Raji (cell line): ENCODE results near the gene ENSA.

ENCODE experiments used
- POLR2A ChIP-seq: IDR thresholded peaks from 2 replicates; pipeline ENCODE4 v1.6.1; 2011; ENCODE audit warnings: low read depth, low read length, control low read depth; ENCODE audit not compliant: insufficient read depth

ENSA gene

DNA sequence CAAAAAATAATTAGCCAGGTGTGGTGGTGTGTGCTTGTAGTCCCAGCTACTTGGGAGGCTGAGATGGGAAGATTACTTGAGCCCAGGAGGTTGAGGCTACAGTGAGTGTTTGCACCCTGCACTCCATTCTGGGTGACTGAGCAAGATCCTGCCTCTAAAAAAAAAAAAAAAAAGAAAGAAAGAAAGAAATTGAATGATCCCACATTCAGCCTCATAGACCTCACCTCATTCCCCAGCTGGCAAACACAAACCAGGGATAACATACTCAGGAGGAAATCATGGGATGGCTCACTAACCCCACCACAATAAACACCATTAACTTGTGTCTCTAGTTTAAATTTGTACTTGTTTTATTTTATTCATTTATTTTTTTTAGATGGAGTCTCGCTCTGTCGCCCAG is 8.5 kb downstream of the ENSA start:
- no peak for TF ChIP-seq POLR2A

DNA sequence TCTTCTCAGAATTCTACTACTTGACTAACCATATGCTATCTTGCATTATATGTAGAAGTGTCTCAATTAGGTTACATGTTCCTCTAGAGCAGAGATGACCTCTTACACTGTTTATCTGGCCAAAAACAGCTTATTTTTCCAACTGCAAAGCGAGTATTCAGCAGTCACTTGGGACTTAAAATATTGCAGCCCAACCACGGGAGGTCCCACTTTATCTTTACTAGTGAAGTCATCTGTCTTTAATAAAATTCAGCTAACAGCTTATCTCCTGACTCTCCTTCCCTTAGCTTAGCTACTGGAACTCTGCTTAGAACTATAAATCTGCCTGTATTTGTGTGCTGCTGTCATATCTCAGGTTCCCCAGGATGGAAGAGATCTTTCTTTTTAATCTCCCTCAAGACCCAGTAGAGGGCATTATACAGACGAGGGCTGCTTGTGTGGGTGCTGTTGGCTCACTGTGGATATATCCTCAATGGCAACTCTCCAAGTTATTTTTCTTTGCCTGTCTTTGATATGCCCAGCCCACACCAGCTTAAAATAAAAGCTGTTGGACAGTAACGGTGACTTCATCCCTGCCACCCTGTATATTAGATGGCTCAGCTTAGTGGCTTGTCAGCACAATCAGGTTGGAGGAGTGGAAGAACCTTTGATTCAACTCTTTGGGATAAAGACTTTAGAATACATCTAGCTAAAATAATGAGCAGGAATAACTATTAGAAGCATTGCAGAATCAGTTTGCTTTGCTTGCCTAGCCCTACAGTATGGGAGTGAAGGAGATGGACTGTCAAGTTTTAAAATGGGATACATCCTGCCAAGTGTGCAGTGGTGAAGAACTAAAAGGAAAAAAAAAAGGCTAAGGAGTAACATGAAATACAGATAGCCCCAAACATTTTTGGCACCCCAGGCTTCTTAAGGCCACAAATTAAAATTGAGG is 9.6 kb downstream of the ENSA start:
- TF ChIP-seq POLR2A = no peak

DNA sequence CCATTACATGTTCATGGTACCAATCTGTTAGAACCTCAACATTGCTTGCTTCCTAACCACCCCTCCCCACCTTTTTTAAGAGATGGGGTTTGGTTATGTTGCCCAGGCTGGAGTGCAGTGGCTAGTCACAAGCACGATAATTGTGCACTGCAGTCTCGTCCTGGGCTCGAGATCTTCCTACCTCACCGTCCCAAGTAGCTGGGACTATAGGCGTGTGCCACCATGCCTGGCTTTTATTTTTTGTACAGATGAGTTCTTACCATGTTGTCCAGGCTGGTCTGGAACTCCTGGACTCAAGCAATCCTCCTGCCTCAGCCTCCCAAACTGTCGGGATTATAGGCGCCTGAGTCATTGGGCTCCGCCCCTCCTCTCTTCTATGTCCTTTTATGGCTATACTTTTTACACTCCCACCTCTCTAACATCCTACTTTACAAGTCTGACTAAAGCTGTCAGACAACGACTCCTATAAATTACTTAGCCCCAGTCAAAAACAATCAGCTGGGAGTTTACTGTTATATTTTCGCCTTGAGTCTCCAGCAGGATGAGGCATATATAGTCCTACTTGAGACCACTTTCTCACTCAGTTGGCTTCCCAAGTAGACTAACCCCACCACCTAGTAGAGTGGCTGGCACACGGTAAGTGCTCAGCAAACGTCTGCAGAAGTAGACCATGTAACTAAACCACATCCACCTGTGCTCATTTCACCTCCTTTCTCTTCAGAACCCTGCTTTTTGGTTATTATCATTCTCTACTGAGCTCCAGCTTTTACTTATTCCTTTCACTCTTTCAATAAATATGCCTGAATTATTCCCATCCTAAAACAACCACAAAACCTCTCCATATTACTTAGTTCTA is 13.8 kb downstream of the ENSA start:
- no peak for TF ChIP-seq POLR2A

DNA sequence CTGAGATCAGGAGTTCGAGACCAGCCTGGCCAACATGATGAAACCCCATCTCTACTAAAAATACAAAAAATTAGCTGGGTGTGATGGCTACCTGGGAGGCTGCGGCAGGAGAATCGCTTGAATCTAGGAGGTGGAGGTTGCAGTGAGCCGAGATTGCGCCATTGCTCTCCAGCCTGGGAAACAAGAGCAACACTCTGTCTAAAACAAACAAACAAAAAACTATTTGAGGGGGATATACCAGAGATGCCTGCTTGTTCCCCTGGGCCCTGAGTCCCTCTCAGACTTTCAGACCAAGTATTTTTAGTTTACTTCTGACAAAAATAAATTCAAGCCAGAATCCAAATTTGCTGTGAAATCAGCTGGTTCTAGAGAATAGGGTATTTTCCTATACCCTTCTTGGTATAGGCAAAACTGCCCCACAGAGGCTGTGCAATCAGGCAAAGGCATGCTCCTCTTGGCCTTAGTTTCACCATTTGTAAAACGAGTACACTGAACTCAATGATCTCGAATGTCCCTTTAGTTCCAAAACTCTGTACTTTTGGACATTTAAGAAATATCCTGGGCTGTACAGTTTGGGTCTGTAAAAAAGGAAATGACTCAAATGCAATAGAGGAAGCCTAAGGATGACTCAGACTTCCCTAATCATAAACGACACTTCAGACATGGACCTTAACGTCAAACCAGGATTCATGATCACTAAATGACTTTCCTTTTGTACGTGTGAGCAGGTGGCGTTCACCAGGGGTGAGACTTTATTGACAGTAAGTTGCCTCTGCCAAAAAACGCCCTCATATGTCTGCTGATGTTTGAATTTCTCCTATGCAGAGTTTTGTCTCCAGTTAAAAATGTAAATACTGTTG is 16.1 kb downstream of the ENSA start:
- TF ChIP-seq POLR2A = no peak

DNA sequence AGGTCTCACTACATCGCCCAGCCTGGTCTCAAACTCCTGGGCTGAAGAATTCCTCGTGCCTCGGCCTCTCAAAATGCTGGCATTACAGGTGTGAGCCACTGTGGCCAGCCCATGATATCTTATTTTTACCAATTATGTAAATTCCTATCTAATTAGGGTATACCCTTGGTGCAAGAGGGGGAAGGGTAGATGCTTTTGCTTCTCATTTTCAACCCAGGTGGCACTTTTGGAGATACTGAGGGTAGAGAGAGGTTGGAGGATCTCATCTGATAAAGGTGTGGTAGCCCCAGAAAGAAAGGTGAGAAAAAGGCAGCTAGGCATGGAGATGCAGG is 17.4 kb downstream of the ENSA start:
- TF ChIP-seq POLR2A = peak; percentile 47; the same call in 1 of the 2 replicates

DNA sequence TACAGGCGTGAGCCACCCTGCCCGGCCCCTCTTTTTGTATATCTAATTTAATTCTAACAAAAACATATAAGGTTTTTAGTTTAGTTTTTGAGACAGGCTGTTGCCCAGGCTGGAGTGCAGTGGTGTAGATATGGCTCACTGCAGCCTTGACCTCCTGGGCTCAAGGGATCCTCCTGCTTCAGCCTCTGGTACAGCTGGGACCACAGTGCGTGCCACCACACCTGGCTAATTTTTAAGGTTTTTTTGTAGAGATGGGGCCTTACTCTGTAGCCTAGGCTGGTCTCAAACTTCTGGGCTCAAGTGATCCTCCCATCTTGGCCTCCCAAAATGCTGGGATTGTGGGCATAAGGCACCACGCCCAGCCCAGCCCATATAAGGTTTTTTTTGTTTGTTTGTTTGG is 18.8 kb downstream of the ENSA start:
- no peak for TF ChIP-seq POLR2A

DNA sequence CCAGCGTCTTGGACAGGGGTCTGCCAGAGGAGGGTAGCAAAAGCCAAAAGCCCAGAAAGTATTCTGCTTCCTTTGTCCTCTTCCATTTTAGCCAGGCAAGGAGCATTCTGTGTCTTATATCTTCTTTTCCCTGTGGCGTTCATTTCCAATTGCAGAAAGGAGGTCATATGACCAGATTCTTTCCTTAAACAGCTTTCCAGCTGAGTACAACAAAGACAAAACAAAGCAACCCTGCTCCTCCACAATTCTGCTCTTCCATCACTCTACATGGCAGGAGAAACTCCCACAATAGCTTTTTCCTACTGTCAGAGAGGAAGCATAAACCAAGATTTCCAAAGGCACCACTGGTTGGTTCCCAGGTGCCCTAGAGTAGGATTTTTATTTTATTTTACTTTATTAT is 19.7 kb downstream of the ENSA start:
- no peak for TF ChIP-seq POLR2A

DNA sequence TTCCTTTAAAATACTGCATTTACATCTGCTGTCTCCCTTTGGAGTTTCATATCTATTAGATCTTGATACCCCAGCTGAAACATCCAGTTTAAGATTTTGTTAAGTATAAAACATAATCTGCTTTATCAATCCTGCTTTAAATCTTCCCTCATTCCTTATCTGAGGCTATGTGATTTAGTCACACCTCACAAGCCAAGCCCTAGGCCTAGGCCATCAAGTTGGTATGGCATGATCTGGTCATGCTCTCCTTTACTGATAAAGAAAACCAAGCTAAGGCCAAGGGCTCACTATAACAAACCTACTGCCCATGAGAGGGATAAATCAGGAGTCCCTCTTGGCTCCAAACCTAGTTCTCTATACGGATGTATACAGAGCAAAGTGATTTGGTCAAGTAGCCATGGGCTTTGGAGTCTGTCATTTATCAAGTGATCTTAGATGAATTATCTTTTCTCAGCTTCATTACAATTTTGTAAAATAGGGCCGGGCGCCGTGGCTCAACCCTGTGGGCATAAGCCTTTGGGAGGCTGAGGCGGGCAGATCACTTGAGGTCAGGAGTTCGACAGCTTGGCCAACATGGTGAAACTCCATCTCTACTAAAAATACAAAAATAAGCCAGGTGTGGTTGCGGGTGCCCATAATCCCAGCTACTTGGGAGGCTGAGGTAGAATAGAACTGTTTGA is 22.8 kb downstream of the ENSA start:
- TF ChIP-seq POLR2A = no peak

DNA sequence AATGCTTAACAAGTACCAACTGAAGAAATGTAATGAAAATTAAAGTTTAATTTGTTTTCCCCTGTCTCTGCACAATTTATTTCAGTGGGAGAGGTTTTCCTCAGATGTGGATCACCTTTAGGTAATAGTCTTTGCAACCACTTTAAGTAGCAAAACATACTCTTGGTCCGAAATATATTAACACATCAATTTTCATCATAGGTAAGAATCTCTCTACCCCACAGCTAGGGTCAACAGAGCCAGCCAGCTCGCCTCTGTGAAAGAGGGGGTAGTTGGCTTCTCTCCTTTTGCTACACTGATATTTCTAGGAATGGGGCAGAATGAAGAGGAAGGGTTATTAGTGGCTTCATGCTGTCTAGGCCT is 25.2 kb downstream of the ENSA start:
- no peak for TF ChIP-seq POLR2A

DNA sequence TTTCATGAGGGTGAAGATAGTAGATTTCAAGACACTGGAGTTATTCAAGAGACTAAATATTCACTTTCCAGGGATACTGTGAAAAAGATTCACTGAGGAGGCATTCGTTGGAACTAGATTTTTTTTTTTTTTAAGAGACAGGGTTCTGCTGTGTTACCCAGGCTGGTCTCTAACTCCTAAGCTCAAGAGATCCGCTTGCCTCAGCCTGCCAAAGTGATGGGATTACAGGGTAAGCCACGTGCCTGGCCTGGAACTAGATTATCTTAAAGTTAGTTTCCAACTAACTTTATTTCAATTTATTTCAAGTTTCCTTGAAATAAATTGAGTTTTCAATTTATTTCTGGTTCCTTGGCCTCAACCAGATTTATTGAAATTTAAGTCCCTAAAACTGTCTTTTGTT is 25.7 kb downstream of the ENSA start:
- TF ChIP-seq POLR2A = no peak

DNA sequence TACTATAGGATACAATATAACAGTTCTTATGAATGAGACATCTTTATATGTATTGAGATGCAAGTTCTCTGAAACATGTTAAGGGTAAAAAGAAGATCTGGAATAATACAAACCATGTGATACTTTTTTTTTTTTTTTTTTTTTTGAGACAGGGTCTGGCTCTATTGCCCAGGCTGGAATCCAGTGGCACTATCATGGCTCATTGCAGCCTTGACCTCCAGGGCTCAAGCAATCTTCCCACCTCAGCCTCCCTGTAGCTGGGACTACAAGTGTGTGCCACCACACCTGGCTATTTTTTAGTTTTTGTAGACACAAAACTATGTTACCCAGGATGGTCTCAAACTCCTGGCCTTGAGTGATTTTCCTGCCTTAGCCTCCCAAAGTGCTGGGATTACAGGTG is 27.9 kb downstream of the ENSA start:
- no peak for TF ChIP-seq POLR2A

DNA sequence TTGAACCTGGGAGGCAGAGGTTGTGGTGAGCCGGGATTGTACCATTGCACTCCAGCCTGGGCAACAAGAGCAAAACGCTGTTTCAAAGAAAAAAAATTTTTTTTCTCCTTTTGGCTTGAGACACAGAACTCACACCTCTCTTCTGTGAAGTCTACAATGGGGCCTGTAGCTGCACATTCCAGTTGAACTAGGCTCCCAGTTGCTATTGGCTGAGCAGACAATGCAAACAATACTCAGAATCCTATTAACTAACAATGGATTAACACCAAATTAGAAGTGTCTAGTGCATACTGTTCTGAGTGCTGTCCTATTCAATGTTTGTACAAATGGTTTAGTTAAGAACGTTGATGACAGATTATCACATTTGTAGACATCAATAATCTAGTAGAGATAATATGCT is 32.4 kb downstream of the ENSA start:
- no peak for TF ChIP-seq POLR2A

DNA sequence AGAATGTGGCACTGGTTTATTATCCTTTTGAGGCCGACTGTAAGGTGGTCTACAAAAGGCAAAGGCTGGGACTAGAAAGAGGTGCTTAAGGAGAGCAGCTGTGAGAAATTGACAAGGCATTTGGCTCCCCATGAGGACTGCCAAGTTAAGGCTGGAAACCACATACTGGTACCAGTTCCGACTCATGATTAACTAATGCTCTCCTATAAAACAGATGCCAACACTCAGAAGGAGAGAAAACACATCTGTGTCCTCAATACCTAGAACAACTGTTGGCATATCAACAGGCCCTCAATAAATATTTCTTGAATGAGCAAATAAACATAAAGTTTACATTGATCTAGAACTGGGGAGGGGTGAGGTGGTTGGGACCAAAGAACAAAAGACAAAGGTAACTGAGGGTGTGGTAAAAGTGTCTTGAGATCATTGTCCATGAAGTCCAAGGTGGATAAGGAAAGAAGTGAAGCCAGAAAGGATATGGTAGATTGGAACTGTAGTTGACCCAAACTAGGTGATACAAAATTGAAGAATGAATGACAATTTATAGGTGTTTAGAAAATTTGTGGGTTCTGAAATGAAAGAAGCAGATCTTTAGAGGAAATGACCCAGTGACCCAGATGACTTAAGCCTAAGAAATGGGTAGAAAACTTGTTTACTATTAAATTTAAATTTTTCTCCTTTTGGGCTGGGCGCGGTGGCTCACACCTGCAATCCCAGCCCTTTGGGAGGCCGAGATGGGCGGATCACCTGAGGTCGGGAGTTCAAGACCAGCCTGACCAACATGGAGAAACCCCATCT is 33.1 kb downstream of the ENSA start:
- no peak for TF ChIP-seq POLR2A

DNA sequence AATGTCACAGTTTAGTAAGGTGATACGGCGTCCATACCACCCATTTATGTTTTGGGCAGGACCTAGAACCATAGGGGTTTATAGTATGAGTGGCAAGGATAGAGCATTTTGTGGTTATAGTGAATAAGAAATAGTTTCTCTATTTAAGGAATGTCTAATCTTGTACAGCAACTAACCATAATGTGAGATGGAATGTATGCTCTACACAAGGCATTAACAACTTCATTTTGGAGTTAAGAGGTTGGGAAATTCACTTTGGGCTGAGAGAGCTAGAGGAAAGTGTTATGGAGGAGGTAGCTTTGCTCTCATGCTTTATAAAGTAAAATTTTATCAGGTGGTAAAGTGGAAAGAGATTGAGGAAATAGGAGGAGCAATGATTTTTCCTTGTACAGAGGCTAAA is 47.0 kb downstream of the ENSA start:
- TF ChIP-seq POLR2A = no peak
